HG03280 (cell line): ENCODE data around the gene SUPT5H.

ENCODE experiments used
- ATAC-seq: cut with Tn5 transposase; IDR thresholded peaks from one replicate; pipeline ENCODE4 v1.9.1; 2021; ENCODE audit warnings: mild to moderate bottlenecking, moderate library complexity; ENCODE audit not compliant: unreplicated experiment

SUPT5H gene

DNA sequence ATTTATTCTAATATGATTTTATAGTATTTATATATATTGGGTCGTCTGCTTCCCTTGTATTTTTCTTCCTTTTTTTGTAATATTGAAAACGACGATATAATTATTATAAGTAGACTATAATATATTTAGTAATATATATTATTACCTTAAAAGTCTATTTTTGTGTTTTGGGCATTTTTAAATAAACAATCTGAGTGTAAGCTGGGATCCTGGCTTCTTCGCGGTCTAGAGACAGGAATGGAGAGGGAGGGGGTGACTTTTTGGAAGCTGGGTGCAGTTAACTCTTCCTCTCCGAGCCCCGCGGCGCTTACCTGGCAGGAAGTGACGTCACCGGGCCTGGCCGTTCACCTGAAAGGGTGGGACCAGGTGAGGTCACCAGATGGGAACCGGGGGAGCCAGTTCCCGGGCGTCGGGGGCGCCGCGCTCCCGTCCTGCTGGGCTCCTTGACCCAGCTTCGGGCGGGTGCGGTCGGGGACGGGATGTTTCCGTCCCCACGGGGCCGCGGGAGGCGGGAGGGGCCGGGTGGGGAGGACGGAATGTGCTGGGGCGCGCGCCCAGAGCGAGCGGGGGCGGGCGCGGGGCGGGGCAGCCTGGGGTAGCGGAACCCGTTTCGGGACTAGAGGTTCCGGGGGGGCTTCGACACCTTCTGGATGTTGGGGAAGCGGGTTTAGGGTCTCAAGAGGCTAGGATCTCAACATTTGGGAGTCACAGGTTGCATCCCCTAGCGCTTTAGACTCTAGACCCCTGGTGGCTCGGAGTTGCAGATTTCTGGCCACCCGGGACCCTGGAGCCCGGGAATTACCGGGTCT lies 36.0 kb upstream of the SUPT5H start:
- peak; percentile 6 for ATAC-seq

- ATAC-seq: peak; percentile 13
These were observed 35.2 kb upstream of the SUPT5H start for GRCh38 chr19:39410017-39410830.

- no peak for ATAC-seq
These were observed 34.6 kb upstream of the SUPT5H start for GRCh38 chr19:39410831-39411080.

GRCh38 chr19:39411081-39411831 lies 34.1 kb upstream of the SUPT5H start:
- ATAC-seq: no peak

GRCh38 chr19:39411832-39412099 lies 33.6 kb upstream of the SUPT5H start:
- peak; percentile 22 for ATAC-seq

- peak; percentile 55 for ATAC-seq
These were observed 33.1 kb upstream of the SUPT5H start, which contains the start of gene PLEKHG2 for GRCh38 chr19:39412100-39412866. Gene PLEKHG2 (plus strand): TSS chr19:39412669. CDS start chr19:39414087, 1,418 bp downstream.

- no peak for ATAC-seq
These were observed 32.5 kb upstream of the SUPT5H start for GRCh38 chr19:39412867-39413271.

DNA sequence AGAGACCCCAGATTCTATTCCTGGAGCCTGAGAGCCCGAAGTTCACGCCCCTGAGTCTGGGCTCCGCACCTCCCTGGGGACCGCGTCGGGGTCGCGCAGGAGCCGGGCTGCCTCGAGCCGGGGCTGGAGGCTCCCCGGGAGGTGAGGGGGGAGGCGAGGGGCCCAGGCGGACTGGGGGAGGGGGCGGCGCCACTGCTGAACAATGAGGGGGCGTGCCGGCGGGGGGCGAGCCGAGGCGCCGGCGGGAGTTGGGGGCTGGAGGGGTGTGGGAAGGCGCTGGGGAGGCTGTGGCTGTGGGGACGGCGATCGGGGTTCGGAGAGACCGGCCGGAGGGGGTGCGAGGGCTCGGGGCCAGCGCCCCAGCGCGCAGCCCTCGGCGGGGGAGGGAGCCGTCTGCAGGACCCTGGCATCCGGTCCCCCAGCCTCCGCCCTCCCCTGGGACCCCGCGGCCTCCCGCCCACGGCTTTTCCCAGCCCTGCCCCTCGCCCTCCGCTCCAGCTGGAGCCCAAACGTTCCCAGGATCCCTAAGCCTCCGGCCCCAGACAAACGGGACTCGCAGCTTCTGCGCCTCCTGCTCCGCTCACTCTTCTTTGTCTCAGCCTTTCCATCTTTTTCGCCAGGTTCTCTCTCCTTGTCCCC lies 32.0 kb upstream of the SUPT5H start:
- no peak for ATAC-seq

DNA sequence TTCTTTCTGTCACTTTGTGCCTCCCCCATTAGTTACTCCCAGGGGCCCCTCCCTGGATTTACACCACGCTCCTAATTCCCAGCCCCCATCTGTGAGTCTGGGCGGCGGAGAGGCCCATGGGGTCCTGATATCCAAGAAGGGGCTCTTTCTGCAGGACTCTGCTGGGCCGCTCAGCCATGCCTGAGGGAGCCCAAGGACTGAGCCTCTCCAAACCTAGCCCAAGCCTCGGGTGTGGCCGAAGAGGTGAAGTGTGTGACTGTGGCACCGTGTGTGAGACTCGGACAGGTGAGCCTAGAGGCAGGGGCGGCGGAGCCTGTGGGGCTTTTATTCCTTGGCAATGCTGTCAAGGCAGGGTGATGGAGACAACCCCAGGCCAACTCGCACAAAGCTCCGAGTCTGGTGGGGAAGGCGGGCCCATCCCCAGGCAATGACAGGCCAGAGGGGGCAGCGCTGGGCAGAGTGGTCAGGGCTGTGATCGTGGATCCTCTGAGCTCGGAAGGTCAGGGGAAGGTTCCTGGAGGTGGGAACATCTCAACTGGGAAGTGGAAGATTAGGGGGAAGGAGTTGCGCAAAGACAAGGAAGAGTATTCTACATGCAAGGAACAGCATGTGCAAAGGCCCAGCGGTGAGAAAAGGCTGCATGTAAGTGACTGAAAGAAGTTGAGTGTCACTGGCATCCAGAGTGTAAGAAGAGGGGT lies 31.3 kb upstream of the SUPT5H start:
- no peak for ATAC-seq

DNA sequence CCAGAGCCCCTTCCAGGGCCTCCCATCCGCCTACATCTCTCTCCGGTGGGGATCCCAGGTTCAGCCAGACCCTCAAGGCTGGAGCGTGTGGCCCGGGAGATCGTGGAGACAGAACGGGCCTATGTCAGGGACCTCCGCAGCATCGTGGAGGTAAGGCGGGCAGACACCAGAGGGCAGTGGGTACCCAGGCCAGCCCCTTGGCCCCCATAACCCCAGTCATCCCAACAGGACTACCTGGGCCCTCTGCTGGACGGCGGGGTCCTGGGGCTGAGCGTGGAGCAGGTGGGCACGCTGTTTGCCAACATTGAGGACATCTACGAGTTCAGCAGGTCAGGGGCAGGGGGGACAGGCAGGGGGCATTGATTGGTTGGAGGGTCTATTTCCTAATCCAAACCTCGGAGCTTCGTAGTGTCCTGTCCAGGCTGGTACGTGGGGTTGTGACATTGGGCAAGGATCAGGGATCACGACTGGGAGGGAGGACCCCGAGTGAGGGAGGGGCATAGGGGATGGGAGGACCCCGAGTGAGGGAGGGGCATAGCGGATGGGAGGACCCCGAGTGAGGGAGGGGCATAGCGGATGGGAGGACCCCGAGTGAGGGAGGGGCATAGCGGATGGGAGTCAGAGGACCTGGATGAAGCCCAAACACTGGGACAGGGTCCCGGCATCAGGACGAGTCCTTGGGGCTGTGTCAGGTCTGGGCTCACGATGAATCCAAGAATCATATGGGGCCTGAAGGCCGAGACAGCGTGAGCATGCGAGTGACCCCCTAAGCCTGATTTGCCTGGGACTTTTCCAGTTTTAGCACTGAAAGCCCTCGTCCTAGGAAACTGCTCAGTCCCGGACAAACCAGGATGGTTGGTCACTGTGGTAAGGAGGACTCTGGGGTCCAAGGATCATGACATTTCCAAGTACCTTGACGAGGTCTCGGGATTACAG lies 30.0 kb upstream of the SUPT5H start:
- no peak for ATAC-seq

DNA sequence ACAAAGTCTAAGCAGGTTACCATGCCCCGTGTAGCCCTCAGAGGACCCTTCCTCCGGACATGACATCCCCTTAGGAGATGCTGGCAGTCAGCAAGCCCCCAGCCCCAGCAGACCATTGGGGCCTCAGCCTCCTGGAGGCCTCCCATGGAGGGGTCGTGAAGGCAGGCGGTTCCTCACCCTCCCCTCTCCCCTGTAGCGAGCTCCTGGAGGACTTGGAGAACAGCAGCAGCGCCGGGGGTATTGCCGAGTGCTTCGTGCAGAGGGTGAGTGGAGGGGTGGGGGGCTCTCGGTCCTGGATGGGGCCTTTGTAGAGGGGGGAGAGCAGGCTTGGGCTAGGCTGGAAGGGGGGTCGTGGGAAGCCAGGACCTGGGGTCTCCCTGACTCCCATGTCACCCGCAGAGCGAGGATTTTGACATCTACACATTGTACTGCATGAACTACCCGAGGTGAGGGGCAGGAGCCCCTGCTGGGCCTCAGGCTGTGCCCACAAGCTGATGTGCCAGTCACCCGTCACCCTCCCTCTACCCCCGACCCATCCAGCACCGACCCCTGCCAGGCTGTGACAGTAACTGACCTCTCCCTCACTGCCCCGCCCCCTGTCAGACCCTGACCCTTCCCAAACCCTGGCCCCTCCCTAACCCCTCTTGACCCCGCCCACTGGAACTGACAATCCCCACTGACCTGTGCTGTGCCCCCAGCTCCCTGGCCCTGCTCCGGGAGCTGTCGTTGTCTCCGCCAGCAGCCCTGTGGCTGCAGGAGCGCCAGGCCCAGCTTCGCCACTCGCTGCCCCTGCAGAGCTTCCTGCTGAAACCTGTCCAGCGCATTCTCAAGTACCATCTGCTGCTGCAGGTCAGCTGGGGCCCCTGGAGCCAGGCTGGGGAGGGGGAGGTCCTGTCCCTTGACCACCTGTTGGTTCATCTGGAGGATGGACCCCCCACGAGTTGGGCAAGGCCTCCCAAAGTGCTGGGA lies 28.9 kb upstream of the SUPT5H start:
- no peak for ATAC-seq

DNA sequence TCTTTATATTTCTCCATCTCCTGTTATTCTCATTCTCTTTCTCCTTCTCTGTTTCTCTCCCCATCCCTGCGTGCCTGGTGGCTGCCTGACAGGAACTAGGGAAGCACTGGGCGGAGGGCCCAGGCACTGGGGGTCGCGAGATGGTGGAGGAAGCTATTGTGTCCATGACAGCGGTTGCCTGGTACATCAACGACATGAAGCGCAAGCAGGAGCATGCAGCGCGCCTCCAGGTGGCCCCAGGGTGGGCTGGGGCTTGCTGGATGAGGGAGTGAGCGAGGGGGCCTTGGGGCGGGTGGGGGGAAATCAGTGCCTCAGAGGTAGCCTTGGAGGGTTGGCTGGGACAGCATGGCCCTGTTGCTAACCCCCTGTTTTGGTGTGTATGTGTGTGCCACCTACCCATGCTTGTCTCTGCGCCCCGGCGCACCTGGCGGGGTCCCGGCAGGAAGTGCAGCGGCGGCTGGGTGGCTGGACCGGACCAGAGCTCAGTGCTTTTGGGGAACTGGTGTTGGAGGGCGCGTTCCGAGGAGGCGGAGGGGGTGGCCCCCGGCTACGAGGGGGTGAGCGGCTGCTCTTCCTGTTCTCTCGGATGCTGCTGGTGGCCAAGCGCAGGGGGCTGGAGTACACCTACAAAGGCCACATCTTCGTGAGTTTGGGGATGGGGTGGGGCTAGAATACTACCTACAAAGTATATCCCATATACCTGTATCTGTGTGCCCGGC lies 27.8 kb upstream of the SUPT5H start:
- ATAC-seq: no peak

DNA sequence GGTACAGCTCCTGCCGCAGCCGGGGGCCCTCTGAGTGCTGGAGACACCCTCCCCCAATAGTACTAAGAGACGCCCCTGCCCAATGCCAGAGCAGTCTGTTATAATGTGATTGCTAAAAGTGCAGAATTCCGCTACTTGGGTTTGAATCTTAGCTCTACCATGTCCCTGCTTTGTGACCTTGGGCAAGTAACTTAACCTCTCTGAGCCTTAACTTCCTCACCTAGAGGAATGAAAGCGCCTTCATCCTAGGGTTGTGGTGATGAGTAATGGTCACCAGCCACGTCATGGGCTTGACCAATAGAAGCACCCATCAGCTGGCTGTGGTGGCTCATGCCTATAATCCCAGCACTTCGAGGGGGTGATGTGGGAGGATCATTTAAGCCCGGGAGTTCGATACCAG lies 26.4 kb upstream of the SUPT5H start:
- no peak for ATAC-seq

GRCh38 chr19:39420769-39421168 lies 24.6 kb upstream of the SUPT5H start:
- no peak for ATAC-seq

GRCh38 chr19:39422020-39422419 lies 23.4 kb upstream of the SUPT5H start:
- ATAC-seq: no peak

- no peak for ATAC-seq
These were observed 21.9 kb upstream of the SUPT5H start for GRCh38 chr19:39423258-39424086.
